ENCODE measurements around the gene ZDHHC7.

The ZDHHC7 gene

GRCh38 chr16:85015481-85016187, 4.3 kb upstream of the ZDHHC7 start:
- Histone ChIP-seq H3K4me3 (ENCODE audit: low read depth, low read length) (no peak overlapping the region), H3K27me3 (ENCODE audit: control insufficient read depth, insufficient read depth, low read length) (peaks cover 4% of the 10 kb centered on the region; the same call in 1 of the 2 replicates), H3K9ac (ENCODE audit: low read depth, low read length) (no peak overlapping the region), H3K4me1 (ENCODE audit: control insufficient read depth, insufficient read depth, low read length) (no peaks in the 10 kb centered on the region), H3K9me3 (ENCODE audit: control insufficient read depth, insufficient read depth, low read length) (no peaks in the 10 kb centered on the region), H3K36me3 (ENCODE audit: control insufficient read depth, insufficient read depth, low read length) (no peaks in the 10 kb centered on the region), H3K27ac (ENCODE audit: low read depth, low read length) (no peak overlapping the region)

DNA sequence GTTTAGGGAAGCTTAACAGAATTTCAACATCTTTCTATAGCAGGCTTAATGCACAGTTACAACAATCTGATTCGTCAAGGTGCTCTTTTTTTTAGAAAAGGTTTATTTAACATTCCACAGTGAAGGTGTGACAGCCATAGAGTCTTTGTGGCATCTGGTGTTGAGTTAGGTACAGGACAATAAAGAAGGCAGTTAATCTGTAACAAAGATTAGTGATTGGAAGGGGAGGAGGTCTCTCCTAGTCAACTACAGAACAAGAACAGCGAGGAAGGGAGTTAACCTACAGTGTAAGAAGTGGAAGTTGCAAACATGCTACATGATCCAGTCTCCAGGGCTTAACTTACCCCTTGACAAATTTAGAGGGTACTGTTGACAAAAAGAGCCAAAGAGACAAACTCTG, 3.0 kb upstream of the ZDHHC7 start:
- peaks cover 4% of the 10 kb centered on the region; the same call in 1 of the 2 replicates for H3K4me1 ChIP-seq (ENCODE audit: control insufficient read depth, insufficient read depth, low read length)
- no peaks in the 10 kb centered on the region for H3K9me3 ChIP-seq (ENCODE audit: control insufficient read depth, insufficient read depth, low read length)
- H3K27me3 ChIP-seq (ENCODE audit: control insufficient read depth, insufficient read depth, low read length), result peaks cover 4% of the 10 kb centered on the region; the same call in 1 of the 2 replicates
- H3K9ac ChIP-seq (ENCODE audit: low read depth, low read length), result no peak overlapping the region
- no peaks in the 10 kb centered on the region for H3K36me3 ChIP-seq (ENCODE audit: control insufficient read depth, insufficient read depth, low read length)
- H3K27ac ChIP-seq (ENCODE audit: low read depth, low read length), result no peak overlapping the region
- no peak overlapping the region for H3K4me3 ChIP-seq (ENCODE audit: low read depth, low read length)

- peak overlapping the region; percentile 95 for H3K27ac ChIP-seq (ENCODE audit: low read depth, low read length)
- H3K36me3 ChIP-seq (ENCODE audit: control insufficient read depth, insufficient read depth, low read length), result no peaks in the 10 kb centered on the region
- H3K4me1 ChIP-seq (ENCODE audit: control insufficient read depth, insufficient read depth, low read length), result peaks cover 4% of the 10 kb centered on the region; the same call in 1 of the 2 replicates
- no peaks in the 10 kb centered on the region for H3K9me3 ChIP-seq (ENCODE audit: control insufficient read depth, insufficient read depth, low read length)
- H3K4me3 ChIP-seq (ENCODE audit: low read depth, low read length), result peak overlapping the region; percentile 88
- H3K9ac ChIP-seq (ENCODE audit: low read depth, low read length), result peak overlapping the region; percentile 89
- no peaks in the 10 kb centered on the region for H3K27me3 ChIP-seq (ENCODE audit: control insufficient read depth, insufficient read depth, low read length)
Observed at GRCh38 chr16:85011846-85012284, 530 bp upstream of the ZDHHC7 start.

DNA sequence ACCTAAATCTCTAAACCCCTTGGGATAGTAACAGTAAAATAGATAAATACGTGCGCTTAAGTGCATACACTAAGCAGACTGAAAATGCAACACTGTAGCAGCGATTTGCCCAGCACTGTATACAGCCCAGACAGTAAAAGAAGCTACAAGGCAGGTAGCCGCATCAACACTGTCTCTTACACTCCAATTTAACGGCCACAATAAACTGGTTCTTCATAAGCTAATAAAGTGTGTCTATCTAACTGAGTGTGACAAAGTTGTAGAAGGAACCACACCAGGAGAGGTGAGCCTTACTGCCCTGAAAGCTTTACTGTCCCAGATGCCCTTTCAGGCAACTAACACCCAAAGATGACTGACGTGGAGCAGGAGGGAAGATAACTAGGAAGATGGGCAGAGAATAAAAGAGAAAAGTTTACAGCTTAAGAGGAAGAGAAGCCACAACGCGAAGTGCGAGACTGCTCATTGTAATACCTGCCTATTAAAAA, 847 bp downstream of the ZDHHC7 start:
- no peaks in the 10 kb centered on the region for H3K27me3 ChIP-seq (ENCODE audit: control insufficient read depth, insufficient read depth, low read length)
- no peaks in the 10 kb centered on the region for H3K36me3 ChIP-seq (ENCODE audit: control insufficient read depth, insufficient read depth, low read length)
- no peaks in the 10 kb centered on the region for H3K9me3 ChIP-seq (ENCODE audit: control insufficient read depth, insufficient read depth, low read length)
- H3K9ac ChIP-seq (ENCODE audit: low read depth, low read length), result peak overlapping the region; percentile 89
- peak overlapping the region; percentile 95 for H3K27ac ChIP-seq (ENCODE audit: low read depth, low read length)
- peaks cover 4% of the 10 kb centered on the region; the same call in 1 of the 2 replicates for H3K4me1 ChIP-seq (ENCODE audit: control insufficient read depth, insufficient read depth, low read length)
- peak overlapping the region; percentile 88 for H3K4me3 ChIP-seq (ENCODE audit: low read depth, low read length)

GRCh38 chr16:85008271-85008670, 3.1 kb downstream of the ZDHHC7 start:
- Histone ChIP-seq H3K9me3 (ENCODE audit: control insufficient read depth, insufficient read depth, low read length) (no peaks in the 10 kb centered on the region), H3K27ac (ENCODE audit: low read depth, low read length) (no peak overlapping the region), H3K4me3 (ENCODE audit: low read depth, low read length) (no peak overlapping the region), H3K9ac (ENCODE audit: low read depth, low read length) (no peak overlapping the region), H3K27me3 (ENCODE audit: control insufficient read depth, insufficient read depth, low read length) (no peaks in the 10 kb centered on the region), H3K4me1 (ENCODE audit: control insufficient read depth, insufficient read depth, low read length) (peaks cover 21% of the 10 kb centered on the region), H3K36me3 (ENCODE audit: control insufficient read depth, insufficient read depth, low read length) (no peaks in the 10 kb centered on the region)

DNA sequence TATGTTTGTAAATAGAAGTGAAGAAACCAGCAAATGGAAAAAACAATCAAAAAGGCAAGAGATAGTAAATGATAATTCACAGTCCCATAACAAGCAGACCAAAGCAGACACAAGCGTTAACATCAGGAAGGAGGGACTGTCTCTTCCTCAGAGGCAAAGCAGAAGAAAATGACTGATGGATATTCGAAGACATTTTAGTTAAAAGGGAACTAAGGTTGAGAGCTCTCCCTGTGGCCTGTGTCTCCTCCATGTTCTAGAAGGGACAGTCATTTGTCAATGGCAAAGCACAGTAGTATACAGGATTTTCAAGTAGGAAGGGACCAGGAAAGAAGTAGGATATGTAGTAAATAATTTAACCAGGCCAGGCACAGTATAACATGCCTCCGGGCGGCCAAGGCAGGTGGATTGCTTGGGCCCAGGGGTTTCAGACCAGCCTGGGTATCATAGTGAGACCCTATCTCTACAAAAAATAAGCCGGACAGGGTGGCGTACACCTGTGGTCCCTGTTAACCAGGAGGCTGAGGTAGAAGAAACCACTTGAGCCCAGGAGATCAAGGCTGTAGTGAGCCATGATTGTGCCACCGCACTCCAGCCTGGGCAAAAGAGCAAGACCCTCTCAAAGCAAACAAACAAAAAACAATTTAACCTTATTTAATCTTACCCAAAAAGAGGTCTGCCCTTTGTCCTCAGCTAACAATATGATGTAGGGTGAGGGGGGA, 3.7 kb downstream of the ZDHHC7 start:
- H3K27me3 ChIP-seq (ENCODE audit: control insufficient read depth, insufficient read depth, low read length), result no peaks in the 10 kb centered on the region
- H3K9ac ChIP-seq (ENCODE audit: low read depth, low read length), result no peak overlapping the region
- no peaks in the 10 kb centered on the region for H3K9me3 ChIP-seq (ENCODE audit: control insufficient read depth, insufficient read depth, low read length)
- no peaks in the 10 kb centered on the region for H3K36me3 ChIP-seq (ENCODE audit: control insufficient read depth, insufficient read depth, low read length)
- no peak overlapping the region for H3K4me3 ChIP-seq (ENCODE audit: low read depth, low read length)
- peaks cover 23% of the 10 kb centered on the region for H3K4me1 ChIP-seq (ENCODE audit: control insufficient read depth, insufficient read depth, low read length)
- no peak overlapping the region for H3K27ac ChIP-seq (ENCODE audit: low read depth, low read length)

- Histone ChIP-seq H3K4me1 (ENCODE audit: control insufficient read depth, insufficient read depth, low read length) (peaks cover 23% of the 10 kb centered on the region), H3K9ac (ENCODE audit: low read depth, low read length) (no peak overlapping the region), H3K36me3 (ENCODE audit: control insufficient read depth, insufficient read depth, low read length) (no peaks in the 10 kb centered on the region), H3K9me3 (ENCODE audit: control insufficient read depth, insufficient read depth, low read length) (no peaks in the 10 kb centered on the region), H3K27ac (ENCODE audit: low read depth, low read length) (no peak overlapping the region), H3K4me3 (ENCODE audit: low read depth, low read length) (no peak overlapping the region), H3K27me3 (ENCODE audit: control insufficient read depth, insufficient read depth, low read length) (no peaks in the 10 kb centered on the region)
Observed at GRCh38 chr16:85006639-85007038, 4.7 kb downstream of the ZDHHC7 start.

GRCh38 chr16:85005285-85006069, 5.9 kb downstream of the ZDHHC7 start:
- Histone ChIP-seq H3K9ac (ENCODE audit: low read depth, low read length) (peak overlapping the region; percentile 5; the same call in 1 of the 2 replicates), H3K27me3 (ENCODE audit: control insufficient read depth, insufficient read depth, low read length) (no peaks in the 10 kb centered on the region), H3K36me3 (ENCODE audit: control insufficient read depth, insufficient read depth, low read length) (no peaks in the 10 kb centered on the region), H3K4me1 (ENCODE audit: control insufficient read depth, insufficient read depth, low read length) (peaks cover 23% of the 10 kb centered on the region), H3K9me3 (ENCODE audit: control insufficient read depth, insufficient read depth, low read length) (no peaks in the 10 kb centered on the region), H3K27ac (ENCODE audit: low read depth, low read length) (no peak overlapping the region), H3K4me3 (ENCODE audit: low read depth, low read length) (no peak overlapping the region)

GRCh38 chr16:85004587-85005205, 6.6 kb downstream of the ZDHHC7 start:
- Histone ChIP-seq H3K4me3 (ENCODE audit: low read depth, low read length) (no peak overlapping the region), H3K27ac (ENCODE audit: low read depth, low read length) (no peak overlapping the region), H3K27me3 (ENCODE audit: control insufficient read depth, insufficient read depth, low read length) (no peaks in the 10 kb centered on the region), H3K9me3 (ENCODE audit: control insufficient read depth, insufficient read depth, low read length) (no peaks in the 10 kb centered on the region), H3K4me1 (ENCODE audit: control insufficient read depth, insufficient read depth, low read length) (peaks cover 19% of the 10 kb centered on the region), H3K9ac (ENCODE audit: low read depth, low read length) (peak overlapping the region; percentile 5; the same call in 1 of the 2 replicates), H3K36me3 (ENCODE audit: control insufficient read depth, insufficient read depth, low read length) (no peaks in the 10 kb centered on the region)

DNA sequence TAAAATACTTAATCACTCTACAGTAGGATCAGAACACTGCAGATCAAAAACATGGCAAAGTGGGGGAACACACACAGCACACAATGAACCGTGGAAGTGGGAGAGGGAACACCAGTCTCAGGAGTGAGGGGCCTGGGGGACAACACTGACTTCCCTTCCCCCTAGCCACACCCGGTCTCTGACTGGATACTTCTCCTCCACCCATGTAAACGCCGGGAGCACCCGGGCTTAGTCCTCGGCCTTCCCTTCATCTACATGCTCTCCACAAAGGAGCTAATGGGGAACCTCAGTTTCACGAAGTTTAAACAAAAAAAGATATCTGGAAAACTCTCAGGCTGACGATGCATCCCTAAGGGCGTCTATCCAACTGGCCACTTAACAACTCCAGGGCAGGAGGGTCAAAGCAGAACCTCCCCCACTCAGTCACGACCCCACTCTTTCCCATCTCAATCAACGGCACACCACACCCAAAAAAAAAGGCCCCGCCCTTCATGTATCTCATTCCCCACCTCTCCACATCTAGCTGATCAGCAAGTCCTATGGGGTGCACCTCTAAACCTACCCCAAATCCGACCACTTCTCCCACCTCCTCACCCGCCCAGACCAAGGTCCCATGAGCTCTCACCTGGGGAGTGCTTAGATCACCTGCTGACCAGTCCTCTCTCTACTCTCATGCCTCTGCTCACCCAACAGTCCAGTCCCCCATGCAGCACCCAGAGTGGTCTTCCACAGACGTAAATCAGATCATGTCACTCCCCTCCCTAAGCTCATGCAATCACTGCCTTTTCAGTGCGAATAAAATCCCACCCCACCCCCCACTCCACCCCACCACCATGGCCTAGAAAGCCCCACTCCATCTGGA, 7.4 kb downstream of the ZDHHC7 start:
- Histone ChIP-seq H3K27ac (ENCODE audit: low read depth, low read length) (no peak overlapping the region), H3K4me3 (ENCODE audit: low read depth, low read length) (no peak overlapping the region), H3K9ac (ENCODE audit: low read depth, low read length) (no peak overlapping the region), H3K4me1 (ENCODE audit: control insufficient read depth, insufficient read depth, low read length) (peaks cover 19% of the 10 kb centered on the region), H3K36me3 (ENCODE audit: control insufficient read depth, insufficient read depth, low read length) (no peaks in the 10 kb centered on the region), H3K27me3 (ENCODE audit: control insufficient read depth, insufficient read depth, low read length) (no peaks in the 10 kb centered on the region), H3K9me3 (ENCODE audit: control insufficient read depth, insufficient read depth, low read length) (no peaks in the 10 kb centered on the region)

Measured in HUES48 (cell line).